Activated T-cell treated with anti-CD3 and anti-CD28 coated beads for 1 hour (primary cell): ENCODE results near the gene IDE.
"Not testable (repeated sequence)": the region's sequence is repeated elsewhere in the genome, so short reads cannot be mapped to it uniquely, and the experiment has no call there.

Experiments
- DNase-seq: peaks from one replicate; pipeline ENCODE4 v3.0.0-alpha.2; 2020; ENCODE audit warnings: low read depth

The IDE gene

GRCh38 chr10:92490387-92490786, 83.5 kb downstream of the IDE start:
- DNase-seq = no peak

DNA sequence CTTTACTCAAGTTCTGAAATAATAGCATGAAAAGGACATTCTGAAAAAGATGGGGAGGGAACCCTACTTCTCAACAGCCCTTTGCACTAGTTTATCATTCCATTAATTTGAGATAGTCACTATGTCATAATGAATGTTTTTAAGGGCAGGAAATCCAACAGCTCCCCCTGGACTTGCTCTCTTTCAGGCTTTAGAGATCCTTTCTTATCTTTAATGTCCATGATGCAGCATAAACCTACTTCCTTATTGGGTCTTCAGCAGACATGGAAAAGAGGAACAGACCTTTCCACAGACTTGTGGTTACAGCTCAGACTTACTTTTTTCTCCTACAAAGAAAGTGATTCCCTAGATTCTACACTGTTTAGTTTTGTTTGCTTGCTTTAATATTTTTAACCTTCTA, 87.3 kb downstream of the IDE start:
- no peak for DNase-seq

DNA sequence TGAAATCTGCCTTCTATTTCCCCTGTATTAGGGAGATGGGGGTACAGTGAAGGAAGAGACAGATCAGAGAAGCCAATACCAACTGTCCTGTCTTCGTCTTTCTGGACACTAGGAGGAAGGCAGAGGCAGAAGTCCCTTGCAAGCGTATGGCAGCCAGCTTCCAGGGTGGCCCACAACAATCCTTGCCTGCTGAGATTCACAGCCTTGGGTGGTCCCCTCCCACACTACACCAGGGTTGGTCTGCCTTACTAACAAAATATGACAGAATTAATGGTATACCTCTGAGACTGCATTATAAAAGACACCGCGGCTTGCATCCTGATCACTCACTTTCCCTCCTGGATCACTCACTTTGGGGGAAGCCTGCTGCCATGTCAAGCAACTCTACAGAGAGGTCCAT, 90.4 kb downstream of the IDE start:
- no peak for DNase-seq

- DNase-seq = no peak
These were observed 93.5 kb downstream of the IDE start for GRCh38 chr10:92480413-92480812.

DNA sequence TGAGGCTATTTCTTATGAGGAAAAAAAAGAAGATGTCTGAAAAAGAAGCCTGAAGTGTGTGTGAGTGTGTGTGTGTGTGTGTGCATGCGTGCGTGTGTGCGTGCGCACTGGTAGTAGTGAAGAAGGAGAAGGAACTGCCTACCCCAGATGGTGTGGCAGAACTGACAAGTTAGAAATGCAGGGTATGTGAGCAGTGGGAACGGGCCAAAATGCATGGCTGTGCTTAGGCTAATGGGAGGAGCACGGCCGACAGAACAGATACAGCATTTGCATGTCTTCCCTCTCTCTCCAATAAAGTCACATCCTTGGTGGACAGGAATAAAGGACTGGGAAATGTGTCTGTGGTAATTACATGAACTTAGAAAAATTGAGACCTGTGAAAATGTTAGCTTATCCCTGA, 94.3 kb downstream of the IDE start:
- DNase-seq = no peak

- no peak for DNase-seq
These were observed 95.4 kb downstream of the IDE start for GRCh38 chr10:92478536-92478935.

GRCh38 chr10:92475357-92475868, 98.5 kb downstream of the IDE start:
- DNase-seq = no peak

DNA sequence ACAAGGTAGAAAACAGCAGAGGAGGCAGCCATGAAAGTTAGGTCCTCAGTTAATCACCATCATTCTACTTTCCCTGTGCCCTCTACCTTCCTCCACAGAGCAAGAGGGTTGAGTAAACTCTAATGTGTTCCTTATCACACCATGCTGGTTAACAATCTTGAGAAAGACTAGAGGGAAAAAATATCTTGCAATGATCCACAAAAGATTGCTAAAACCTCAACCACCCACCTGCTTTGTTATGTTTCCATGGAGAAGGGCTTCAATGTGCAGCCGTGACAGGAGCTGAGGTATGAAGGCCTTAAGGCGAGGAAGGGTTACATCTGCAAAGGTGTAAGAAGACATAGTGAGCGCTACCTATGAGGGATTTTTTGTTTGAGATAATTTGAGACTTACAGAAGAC, 103.9 kb downstream of the IDE start:
- no peak for DNase-seq

GRCh38 chr10:92464364-92464763, 109.5 kb downstream of the IDE start:
- DNase-seq = no peak

DNA sequence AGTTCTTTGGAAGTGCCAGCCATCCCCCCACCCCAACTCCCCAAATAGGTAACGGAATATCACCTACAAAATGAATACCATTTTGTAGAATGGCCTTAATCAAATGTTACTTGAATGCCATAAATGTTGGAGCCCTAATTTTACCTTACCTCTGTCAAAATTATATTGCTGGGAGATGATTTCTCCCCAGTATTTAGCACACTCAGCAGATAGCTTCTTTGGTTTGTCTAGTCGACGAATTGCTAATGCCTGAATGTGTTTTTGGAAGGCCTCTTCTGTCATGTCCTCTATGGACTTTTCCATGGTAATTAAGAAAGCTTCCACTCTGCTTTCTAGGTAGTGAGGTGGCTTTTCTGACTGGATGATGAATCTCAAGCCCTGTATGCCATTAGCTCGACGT, 110.3 kb downstream of the IDE start:
- DNase-seq = no peak

- not testable (repeated sequence) for DNase-seq
These were observed 118.9 kb downstream of the IDE start for GRCh38 chr10:92454955-92455354.

- DNase-seq = no peak
These were observed 121.6 kb downstream of the IDE start for GRCh38 chr10:92452313-92452712.

DNA sequence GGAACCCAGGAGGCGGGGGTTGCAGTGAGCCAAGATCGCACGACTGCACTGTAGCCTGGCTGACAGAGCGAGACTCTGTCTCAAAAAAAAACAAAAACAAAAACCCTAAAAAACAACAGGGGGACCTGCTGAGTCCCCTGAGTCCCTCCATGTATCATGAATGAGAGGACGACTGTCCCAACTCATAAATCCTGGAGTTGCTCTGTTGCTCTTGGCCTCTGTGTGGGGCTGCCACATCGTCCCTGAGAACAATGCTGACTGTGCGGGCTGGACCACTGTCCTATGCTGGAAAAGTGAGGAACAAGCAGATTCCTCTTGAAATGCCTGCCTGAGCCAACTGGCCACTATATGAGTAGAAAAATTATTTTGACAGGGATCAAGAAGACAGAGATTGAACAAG, 122.5 kb downstream of the IDE start:
- DNase-seq = no peak

- no peak for DNase-seq
These were observed 123.0 kb downstream of the IDE start for GRCh38 chr10:92450896-92451295.

- no peak for DNase-seq
These were observed 133.3 kb downstream of the IDE start for GRCh38 chr10:92440578-92440977.

GRCh38 chr10:92438220-92438619, 135.7 kb downstream of the IDE start:
- DNase-seq = no peak

DNA sequence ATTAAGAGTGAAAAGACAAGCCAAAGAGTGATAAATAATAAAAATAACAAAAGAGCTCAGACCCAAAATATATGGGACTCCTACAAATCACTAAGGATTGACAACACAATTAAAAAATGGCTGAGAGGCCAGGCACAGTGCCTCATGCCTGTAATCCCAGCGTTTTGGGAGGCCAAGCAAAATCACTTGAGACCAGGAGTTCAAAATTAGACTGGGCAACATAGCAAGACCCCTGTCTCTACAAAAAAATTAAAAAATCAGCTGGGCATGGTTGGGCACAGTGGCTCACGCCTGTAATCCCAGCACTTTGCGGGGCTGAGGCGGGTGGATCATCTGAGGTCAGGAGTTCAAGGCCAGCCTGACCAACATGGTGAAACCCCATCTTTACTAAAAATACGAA, 137.3 kb downstream of the IDE start:
- no peak for DNase-seq

GRCh38 chr10:92436065-92436464, 137.8 kb downstream of the IDE start:
- not testable (repeated sequence) for DNase-seq

DNA sequence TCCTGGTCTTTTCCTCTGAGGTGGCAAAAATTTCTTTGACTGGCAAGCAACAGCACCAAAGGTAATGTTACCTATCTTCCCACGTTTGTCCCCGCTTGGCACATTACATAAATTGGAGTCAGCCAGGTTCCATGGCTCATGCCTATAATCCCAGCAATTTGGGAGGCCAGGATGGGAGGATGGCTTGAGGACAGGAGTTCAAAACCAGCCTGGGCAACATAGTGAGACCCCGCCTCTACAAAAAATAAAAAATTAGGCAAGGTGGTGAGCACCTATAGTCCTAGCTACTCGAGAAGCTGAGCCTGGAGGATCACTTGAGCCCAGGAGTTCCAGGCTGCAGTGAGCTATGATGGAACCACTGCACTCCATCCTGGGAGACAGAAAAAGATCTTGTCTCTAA, 139.5 kb downstream of the IDE start:
- DNase-seq = no peak

DNA sequence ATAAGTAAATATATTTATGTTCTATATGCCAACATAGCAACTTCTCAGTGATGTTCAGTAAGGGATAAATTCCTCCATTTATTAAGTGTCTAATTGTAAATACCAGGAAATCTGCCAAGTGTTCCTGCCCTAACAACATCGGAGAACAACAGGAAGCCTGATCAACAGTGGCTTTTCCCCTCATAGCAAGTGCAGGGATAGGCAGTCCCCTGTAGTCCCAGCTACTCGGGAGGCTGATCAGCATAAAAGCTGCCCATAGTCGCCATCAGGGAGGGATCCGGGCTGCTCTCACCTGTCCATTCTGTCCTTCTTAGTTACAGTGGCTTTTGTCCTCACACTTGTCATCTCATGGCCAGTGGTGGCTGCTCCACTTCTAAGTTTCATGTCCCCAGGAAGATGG, 141.3 kb downstream of the IDE start:
- DNase-seq = no peak

DNA sequence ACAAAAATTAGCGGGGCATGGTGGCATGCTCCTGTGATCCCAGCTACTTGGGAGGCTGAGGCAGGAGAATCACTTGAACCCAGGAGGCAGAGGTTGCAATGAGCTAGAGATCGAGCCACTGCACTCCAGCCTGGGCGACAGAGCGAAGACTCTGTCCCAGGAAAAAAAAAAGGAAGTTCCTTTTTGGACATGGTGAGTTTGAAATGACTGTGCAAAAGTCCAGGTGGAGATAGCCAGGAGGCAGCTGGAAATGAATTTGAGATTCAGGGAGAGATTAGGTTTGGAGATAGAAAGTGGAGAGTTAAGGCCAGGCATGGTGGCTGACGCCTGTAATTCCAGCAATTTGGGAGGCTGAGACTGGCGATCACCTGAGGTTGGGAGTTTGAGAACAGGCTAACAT, 143.8 kb downstream of the IDE start:
- DNase-seq = no peak

GRCh38 chr10:92421550-92421949, 152.3 kb downstream of the IDE start:
- no peak for DNase-seq

GRCh38 chr10:92420546-92421275, 153.2 kb downstream of the IDE start:
- DNase-seq = no peak
